ENCODE results near the gene NINJ1. TPM values are rescaled to one million over a fixed set of nuclear protein-coding genes. Genes with fewer than 3 reads are reported as not detected.

NINJ1 gene
- total RNA-seq, 1 experiment from 2014 or later = 34.8 TPM

GRCh38 chr9:93084471-93084881 lies 49.6 kb downstream of the NINJ1 start:
- H3K4me1 ChIP-seq (replicated peaks) = peaks cover 5% of the 10 kb centered on the region; the same call in 1 of the 2 replicates
- H3K36me3 ChIP-seq = no peaks in the 10 kb centered on the region
- H3K9me3 ChIP-seq (replicated peaks) = no peaks in the 10 kb centered on the region
- H3K27me3 ChIP-seq (replicated peaks) = no peaks in the 10 kb centered on the region
- H3K27ac ChIP-seq = no peak overlapping the region
- no peak for DNase-seq (ENCODE audit: low read depth in 1 of 2, low spot score in 2 of 2)
- no peak overlapping the region for H3K4me3 ChIP-seq

- Histone ChIP-seq H3K4me3 (no peak overlapping the region), H3K4me1 (replicated peaks) (peaks cover 5% of the 10 kb centered on the region; the same call in 1 of the 2 replicates), H3K27ac (no peak overlapping the region), H3K9me3 (replicated peaks) (no peaks in the 10 kb centered on the region), H3K36me3 (no peaks in the 10 kb centered on the region), H3K27me3 (replicated peaks) (no peaks in the 10 kb centered on the region)
- no peak for DNase-seq (ENCODE audit: low read depth in 1 of 2, low spot score in 2 of 2)
These were observed 50.2 kb downstream of the NINJ1 start for GRCh38 chr9:93083592-93084470.

- H3K9me3 ChIP-seq (replicated peaks) = no peaks in the 10 kb centered on the region
- no peak for DNase-seq (ENCODE audit: low read depth in 1 of 2, low spot score in 2 of 2)
- H3K4me3 ChIP-seq = no peak overlapping the region
- no peak overlapping the region for H3K27ac ChIP-seq
- peaks cover 5% of the 10 kb centered on the region; the same call in 1 of the 2 replicates for H3K4me1 ChIP-seq (replicated peaks)
- H3K27me3 ChIP-seq (replicated peaks) = no peaks in the 10 kb centered on the region
- no peaks in the 10 kb centered on the region for H3K36me3 ChIP-seq
These were observed 51.1 kb downstream of the NINJ1 start for GRCh38 chr9:93082841-93083411.

- H3K27ac ChIP-seq = no peak overlapping the region; the same call in 1 of the 2 replicates
- peaks cover 5% of the 10 kb centered on the region; the same call in 1 of the 2 replicates for H3K4me1 ChIP-seq (replicated peaks)
- H3K36me3 ChIP-seq = no peaks in the 10 kb centered on the region
- H3K4me3 ChIP-seq = no peak overlapping the region
- H3K9me3 ChIP-seq (replicated peaks) = no peaks in the 10 kb centered on the region
- H3K27me3 ChIP-seq (replicated peaks) = no peaks in the 10 kb centered on the region
- DNase-seq (ENCODE audit: low read depth in 1 of 2, low spot score in 2 of 2) = peak in 1 of 2 experiments; percentile 39
These were observed 52.1 kb downstream of the NINJ1 start for GRCh38 chr9:93081931-93082330.

- Histone ChIP-seq H3K36me3 (no peaks in the 10 kb centered on the region), H3K4me1 (replicated peaks) (peaks cover 5% of the 10 kb centered on the region; the same call in 1 of the 2 replicates), H3K9me3 (replicated peaks) (no peaks in the 10 kb centered on the region), H3K27me3 (replicated peaks) (no peaks in the 10 kb centered on the region), H3K27ac (no peak overlapping the region), H3K4me3 (no peak overlapping the region)
- no peak for DNase-seq (ENCODE audit: low read depth in 1 of 2, low spot score in 2 of 2)
These were observed 52.9 kb downstream of the NINJ1 start for GRCh38 chr9:93081081-93081529.

- Histone ChIP-seq H3K4me3 (no peak overlapping the region), H3K9me3 (replicated peaks) (no peaks in the 10 kb centered on the region), H3K27ac (no peak overlapping the region), H3K36me3 (no peaks in the 10 kb centered on the region), H3K27me3 (replicated peaks) (no peaks in the 10 kb centered on the region), H3K4me1 (replicated peaks) (peaks cover 5% of the 10 kb centered on the region; the same call in 1 of the 2 replicates)
- no peak for DNase-seq (ENCODE audit: low read depth in 1 of 2, low spot score in 2 of 2)
These were observed 53.6 kb downstream of the NINJ1 start for GRCh38 chr9:93080406-93080805.

- Histone ChIP-seq H3K4me3 (no peak overlapping the region), H3K27ac (no peak overlapping the region), H3K9me3 (replicated peaks) (no peaks in the 10 kb centered on the region), H3K27me3 (replicated peaks) (no peaks in the 10 kb centered on the region), H3K36me3 (no peaks in the 10 kb centered on the region), H3K4me1 (replicated peaks) (peaks cover 5% of the 10 kb centered on the region; the same call in 1 of the 2 replicates)
- DNase-seq (ENCODE audit: low read depth in 1 of 2, low spot score in 2 of 2) = no peak
These were observed 54.7 kb downstream of the NINJ1 start for GRCh38 chr9:93079371-93079770.

GRCh38 chr9:93077811-93078210 lies 56.2 kb downstream of the NINJ1 start:
- peaks cover 5% of the 10 kb centered on the region; the same call in 1 of the 2 replicates for H3K4me1 ChIP-seq (replicated peaks)
- H3K4me3 ChIP-seq = no peak overlapping the region
- H3K9me3 ChIP-seq (replicated peaks) = no peaks in the 10 kb centered on the region
- H3K27me3 ChIP-seq (replicated peaks) = no peaks in the 10 kb centered on the region
- no peak for DNase-seq (ENCODE audit: low read depth in 1 of 2, low spot score in 2 of 2)
- no peak overlapping the region for H3K27ac ChIP-seq
- H3K36me3 ChIP-seq = no peaks in the 10 kb centered on the region

GRCh38 chr9:93077367-93077766 lies 56.7 kb downstream of the NINJ1 start:
- DNase-seq (ENCODE audit: low read depth in 1 of 2, low spot score in 2 of 2) = no peak
- Histone ChIP-seq H3K4me1 (replicated peaks) (peaks cover 9% of the 10 kb centered on the region; the same call in 1 of the 2 replicates), H3K27me3 (replicated peaks) (no peaks in the 10 kb centered on the region), H3K27ac (no peak overlapping the region), H3K9me3 (replicated peaks) (no peaks in the 10 kb centered on the region), H3K36me3 (no peaks in the 10 kb centered on the region), H3K4me3 (no peak overlapping the region)

GRCh38 chr9:93076792-93077128 lies 57.3 kb downstream of the NINJ1 start:
- no peaks in the 10 kb centered on the region for H3K27me3 ChIP-seq (replicated peaks)
- H3K27ac ChIP-seq = no peak overlapping the region
- no peaks in the 10 kb centered on the region for H3K9me3 ChIP-seq (replicated peaks)
- no peak overlapping the region for H3K4me3 ChIP-seq
- no peaks in the 10 kb centered on the region for H3K36me3 ChIP-seq
- peaks cover 9% of the 10 kb centered on the region; the same call in 1 of the 2 replicates for H3K4me1 ChIP-seq (replicated peaks)
- DNase-seq (ENCODE audit: low read depth in 1 of 2, low spot score in 2 of 2) = no peak

- no peak overlapping the region for H3K4me3 ChIP-seq
- no peak for DNase-seq (ENCODE audit: low read depth in 1 of 2, low spot score in 2 of 2)
These were observed 57.8 kb downstream of the NINJ1 start for GRCh38 chr9:93076101-93076791.

GRCh38 chr9:93072383-93072795 lies 61.7 kb downstream of the NINJ1 start:
- no peak for DNase-seq (ENCODE audit: low read depth in 1 of 2, low spot score in 2 of 2)
- no peak overlapping the region for H3K27ac ChIP-seq

More at GRCh38 chr9:93076101-93076791, 57.8 kb downstream of the NINJ1 start:
- Histone ChIP-seq H3K36me3 (no peaks in the 10 kb centered on the region), H3K4me1 (replicated peaks) (0 out of 2 replicates have a peak, but pooled peaks cover 6% of the 10 kb centered on the region), H3K27me3 (replicated peaks) (no peaks in the 10 kb centered on the region), H3K9me3 (replicated peaks) (no peaks in the 10 kb centered on the region), H3K27ac (no peak overlapping the region)

More at GRCh38 chr9:93072383-93072795, 61.7 kb downstream of the NINJ1 start:
- H3K36me3 ChIP-seq = no peaks in the 10 kb centered on the region
- no peaks in the 10 kb centered on the region for H3K9me3 ChIP-seq (replicated peaks)
- no peak overlapping the region for H3K4me3 ChIP-seq
- H3K4me1 ChIP-seq (replicated peaks) = 0 out of 2 replicates have a peak, but pooled peaks cover 6% of the 10 kb centered on the region
- no peaks in the 10 kb centered on the region for H3K27me3 ChIP-seq (replicated peaks)
